Neural cell (in vitro differentiated cells): ENCODE data around the gene ACSS1. TPM values are rescaled to one million over a fixed set of nuclear protein-coding genes. Genes with fewer than 3 reads are reported as not detected.

Experiments used
- H2AFZ ChIP-seq: fragments of 200-600, 300-800 bp; sonication (generic), shearing (Covaris generic); 2 replicates; pipeline ENCODE4 v1.6.0; 2014; ENCODE audit warnings: low read depth, mild to moderate bottlenecking, antibody characterized with exemption, low read length, moderate library complexity
- H3F3A ChIP-seq: fragments of 200-600 bp; shearing (Covaris generic); 2 replicates; pipeline ENCODE4 v1.6.1; 2016; ENCODE audit warnings: mild to moderate bottlenecking, moderate library complexity, mixed read lengths, antibody characterized with exemption, low read length; ENCODE audit not compliant: insufficient read depth, poor library complexity, severe bottlenecking
- H3K27ac ChIP-seq: fragments of 200-600, 300-800 bp; sonication (generic), shearing (Covaris generic); 2 replicates; pipeline ENCODE4 v1.5.1; 2014; ENCODE audit warnings: mild to moderate bottlenecking, low read length, moderate library complexity
- H3K27me3 ChIP-seq: fragments of 300-800, 200-600 bp; sonication (generic), shearing (Covaris generic); 2 replicates; pipeline ENCODE4 v1.6.0; 2014; ENCODE audit warnings: mild to moderate bottlenecking, low read depth, low read length, moderate library complexity; ENCODE audit not compliant: insufficient read depth
- H3K36me3 ChIP-seq: fragments of 300-800, 200-600 bp; sonication (generic), shearing (Covaris generic); 2 replicates; pipeline ENCODE4 v1.5.1; 2014; ENCODE audit warnings: mild to moderate bottlenecking, antibody characterized with exemption, low read length, moderate library complexity; ENCODE audit not compliant: insufficient read depth
- H3K4me2 ChIP-seq: fragments of 300-800, 200-600 bp; sonication (generic), shearing (Covaris generic); 2 replicates; pipeline ENCODE4 v1.6.0; 2014; ENCODE audit warnings: mild to moderate bottlenecking, low read length
- H3K4me3 ChIP-seq: fragments of 300-800, 200-600 bp; sonication (generic), shearing (Covaris generic); 2 replicates; pipeline ENCODE4 v1.5.1; 2014; ENCODE audit warnings: mild to moderate bottlenecking, low read length, moderate library complexity
- H3K79me2 ChIP-seq: fragments of 200-600 bp; shearing (Covaris generic); replicated peaks from 2 replicates; pipeline ENCODE4 v1.6.0; 2014; ENCODE audit warnings: mild to moderate bottlenecking, low read length, moderate library complexity; ENCODE audit not compliant: insufficient read depth
- H3K9ac ChIP-seq: fragments of 300-800, 200-600 bp; sonication (generic), shearing (Covaris generic); 2 replicates; pipeline ENCODE4 v1.6.1; 2016; ENCODE audit warnings: mild to moderate bottlenecking, low read length, mixed read lengths
- H3K9me2 ChIP-seq: fragments of 200-600 bp; shearing (Covaris generic); 2 replicates; pipeline ENCODE4 v1.6.1; 2016; ENCODE audit warnings: mild to moderate bottlenecking, low read length, mixed read lengths; ENCODE audit not compliant: insufficient read depth
- H3K9me3 ChIP-seq: fragments of 200-600, 300-800 bp; sonication (generic), shearing (Covaris generic); 2 replicates; pipeline ENCODE4 v1.6.1; 2016; ENCODE audit warnings: mild to moderate bottlenecking, mixed run types, low read length, moderate library complexity, mixed read lengths
- H4K20me1 ChIP-seq: fragments of 200-600 bp; shearing (Covaris generic); 2 replicates; pipeline ENCODE4 v1.6.1; 2016; ENCODE audit warnings: mild to moderate bottlenecking, mixed run types; ENCODE audit not compliant: insufficient read depth
- EP300 ChIP-seq: fragments of 450-650 bp; conservative IDR thresholded peaks from 2 replicates; pipeline ENCODE4 v1.6.1; 2014; ENCODE audit warnings: antibody characterized with exemption, mild to moderate bottlenecking, moderate library complexity; ENCODE audit not compliant: poor library complexity, severe bottlenecking
- EZH2 ChIP-seq: fragments of 200-600, 300-800 bp; shearing (Covaris generic), sonication (generic); IDR thresholded peaks from 2 replicates; pipeline ENCODE4 v1.6.1; 2014; ENCODE audit warnings: antibody characterized with exemption, low read length, borderline replicate concordance, mild to moderate bottlenecking; ENCODE audit not compliant: insufficient read depth, poor library complexity, severe bottlenecking
- MXI1 ChIP-seq: fragments of 450-650 bp; conservative IDR thresholded peaks from 2 replicates; pipeline ENCODE4 v1.6.1; 2014; ENCODE audit warnings: antibody characterized with exemption, mild to moderate bottlenecking; ENCODE audit not compliant: poor library complexity, severe bottlenecking
- POLR2AphosphoS5 ChIP-seq: IDR thresholded peaks from 2 replicates; pipeline ENCODE4 v1.6.1; 2012
- RAD21 ChIP-seq: fragments of 450-650 bp; conservative IDR thresholded peaks from 2 replicates; pipeline ENCODE4 v1.6.1; 2014; ENCODE audit warnings: antibody characterized with exemption, mild to moderate bottlenecking, moderate library complexity
- REST ChIP-seq: IDR thresholded peaks from 2 replicates; pipeline ENCODE4 v1.6.1; 2012; ENCODE audit warnings: borderline replicate concordance
- SMC3 ChIP-seq: fragments of 450-650 bp; conservative IDR thresholded peaks from 2 replicates; pipeline ENCODE4 v1.6.1; 2014; ENCODE audit warnings: antibody characterized with exemption, mild to moderate bottlenecking, moderate library complexity; ENCODE audit not compliant: poor library complexity
- TAF1 ChIP-seq: IDR thresholded peaks from 2 replicates; pipeline ENCODE4 v1.6.1; 2012; ENCODE audit warnings: low read depth
- polyA plus RNA-seq: library from polyadenylated mRNA; depleted of rRNA; stranded (reverse); fragments of >200 nt; gene quantifications from 2 replicates; pipeline ENCODE4 v1.2.3, GENCODE V29; 2014
- TF ChIP-seq, protein P1 (sequence below): fragments of 450-650 bp; IDR thresholded peaks from 2 replicates; pipeline ENCODE4 v1.5.1; 2014; ENCODE audit warnings: antibody characterized with exemption, mild to moderate bottlenecking, moderate library complexity; ENCODE audit not compliant: poor library complexity, severe bottlenecking

Gene ACSS1
- polyA plus RNA-seq, 1 donor from 2014 or later, result not detected

- peak overlapping the region; percentile 93 for H3K9ac ChIP-seq
- H3K9me3 ChIP-seq, result no peaks in the 10 kb centered on the region
- peak overlapping the region; percentile 79 for H3K4me2 ChIP-seq
- peak overlapping the region; percentile 97 for H3K4me3 ChIP-seq
- H3K27me3 ChIP-seq, result no peaks in the 10 kb centered on the region
- H3K36me3 ChIP-seq, result no peaks in the 10 kb centered on the region
- TF ChIP-seq POLR2AphosphoS5 (no peak), RAD21 (peak; percentile 78), TAF1 (no peak), MXI1 (no peak), SMC3 (peak; percentile 66)
- TF ChIP-seq, protein P1, sequence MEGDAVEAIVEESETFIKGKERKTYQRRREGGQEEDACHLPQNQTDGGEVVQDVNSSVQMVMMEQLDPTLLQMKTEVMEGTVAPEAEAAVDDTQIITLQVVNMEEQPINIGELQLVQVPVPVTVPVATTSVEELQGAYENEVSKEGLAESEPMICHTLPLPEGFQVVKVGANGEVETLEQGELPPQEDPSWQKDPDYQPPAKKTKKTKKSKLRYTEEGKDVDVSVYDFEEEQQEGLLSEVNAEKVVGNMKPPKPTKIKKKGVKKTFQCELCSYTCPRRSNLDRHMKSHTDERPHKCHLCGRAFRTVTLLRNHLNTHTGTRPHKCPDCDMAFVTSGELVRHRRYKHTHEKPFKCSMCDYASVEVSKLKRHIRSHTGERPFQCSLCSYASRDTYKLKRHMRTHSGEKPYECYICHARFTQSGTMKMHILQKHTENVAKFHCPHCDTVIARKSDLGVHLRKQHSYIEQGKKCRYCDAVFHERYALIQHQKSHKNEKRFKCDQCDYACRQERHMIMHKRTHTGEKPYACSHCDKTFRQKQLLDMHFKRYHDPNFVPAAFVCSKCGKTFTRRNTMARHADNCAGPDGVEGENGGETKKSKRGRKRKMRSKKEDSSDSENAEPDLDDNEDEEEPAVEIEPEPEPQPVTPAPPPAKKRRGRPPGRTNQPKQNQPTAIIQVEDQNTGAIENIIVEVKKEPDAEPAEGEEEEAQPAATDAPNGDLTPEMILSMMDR, result peak; percentile 73
- peak overlapping the region; percentile 83 for H3K27ac ChIP-seq
- peak overlapping the region; percentile 63 for H2AFZ ChIP-seq
- no peaks in the 10 kb centered on the region for H4K20me1 ChIP-seq
- no peaks in the 10 kb centered on the region for H3K9me2 ChIP-seq
- peaks cover 34% of the 10 kb centered on the region for H3K79me2 ChIP-seq
- no peaks in the 10 kb centered on the region for H3F3A ChIP-seq
Observed at GRCh38 chr20:24993337-24994185, 64.4 kb downstream of the ACSS1 start.

- peak within 1 kb of the TSS; percentile 83 for H3K27ac ChIP-seq
- peak within 1 kb of the TSS; percentile 71 for H2AFZ ChIP-seq
- peaks cover 36% of the 10 kb centered on the region for H3K79me2 ChIP-seq
- H3K36me3 ChIP-seq, result no peaks in the 10 kb centered on the region
- no peaks in the 10 kb centered on the region for H3K9me3 ChIP-seq
- TF ChIP-seq POLR2AphosphoS5, result peak; percentile 97
- TF ChIP-seq TAF1, result peak; percentile 92
- TF ChIP-seq, protein P1, result peak; percentile 22
- peak; percentile 93 for TF ChIP-seq REST
- no peak for TF ChIP-seq EZH2
- TF ChIP-seq EP300, result peak; percentile 67
- peak; percentile 19 for TF ChIP-seq RAD21
- TF ChIP-seq SMC3, result peak; percentile 27
- peak; percentile 96 for TF ChIP-seq MXI1
- no peaks in the 10 kb centered on the region for H3K9me2 ChIP-seq
- H3K27me3 ChIP-seq, result no peaks in the 10 kb centered on the region
- peak within 1 kb of the TSS; percentile 93 for H3K9ac ChIP-seq
- peak within 1 kb of the TSS; percentile 97 for H3K4me3 ChIP-seq
- no peaks in the 10 kb centered on the region for H3F3A ChIP-seq
- H4K20me1 ChIP-seq, result no peaks in the 10 kb centered on the region
- H3K4me2 ChIP-seq, result peak within 1 kb of the TSS; percentile 79
Observed at GRCh38 chr20:24992487-24993205, 65.3 kb downstream of the ACSS1 start, which contains the start of gene APMAP. Gene APMAP, minus strand, starts transcription at chr20:24992751. Its CDS starts 63 bp downstream, at chr20:24992688.
